Measurements from ENCODE around the gene IFT43. TPM values are rescaled to one million over a fixed set of nuclear protein-coding genes. Genes with fewer than 3 reads are reported as not detected.

Gene IFT43
- 18.2 and 23.1 TPM in 2 replicates for total RNA-seq

GRCh38 chr14:75985618-75986438 is at the start of gene IFT43:
Gene IFT43 (plus strand): TSS chr14:75985763. CDS start chr14:75985787, 24 bp downstream.

GRCh38 chr14:75981426-75982265 is 3.9 kb upstream of the IFT43 start, which contains the start of gene TGFB3:
Gene TGFB3 (minus strand): TSS chr14:75981995. CDS start chr14:75980893, 1,102 bp downstream.

Other genes starting within 250 kb of the IFT43 start
- gene TGFB3, start 3.8 kb upstream of the IFT43 start, total RNA-seq, result 0.74 and 1.6 TPM in 2 replicates
- 23.7 and 36.3 TPM in 2 replicates for gene GPATCH2L, start 166.2 kb downstream of the IFT43 start, total RNA-seq